GM19240 (cell line): ENCODE results near the gene CTAG1B.
"Not testable (repeated sequence)": the region's sequence is repeated elsewhere in the genome, so short reads cannot be mapped to it uniquely, and the experiment has no call there.

Experiments
- DNase-seq: peaks from one replicate; pipeline ENCODE4 v3.0.0; 2011; ENCODE audit warnings: low spot score; ENCODE audit not compliant: insufficient read length

CTAG1B gene

GRCh38 chrX:154590415-154590814, 28.7 kb downstream of the CTAG1B start:
- not testable (repeated sequence) for DNase-seq

GRCh38 chrX:154584585-154585183, 34.4 kb downstream of the CTAG1B start, which contains the start of gene CTAG1A:
Gene CTAG1A, plus strand, starts transcription at chrX:154585133. Its CDS starts 74 bp downstream, at chrX:154585207.
- not testable (repeated sequence) for DNase-seq

- not testable (repeated sequence) for DNase-seq
Measured at GRCh38 chrX:154582994-154583393, 36.1 kb downstream of the CTAG1B start.

GRCh38 chrX:154575076-154575475, 44.0 kb downstream of the CTAG1B start:
- DNase-seq: not testable (repeated sequence)

- DNase-seq: not testable (repeated sequence)
Measured at GRCh38 chrX:154573061-154573460, 46.0 kb downstream of the CTAG1B start.

GRCh38 chrX:154570361-154570760, 48.7 kb downstream of the CTAG1B start:
- DNase-seq: not testable (repeated sequence)
